ENCODE data around the gene SLIT3.

SLIT3 gene

DNA sequence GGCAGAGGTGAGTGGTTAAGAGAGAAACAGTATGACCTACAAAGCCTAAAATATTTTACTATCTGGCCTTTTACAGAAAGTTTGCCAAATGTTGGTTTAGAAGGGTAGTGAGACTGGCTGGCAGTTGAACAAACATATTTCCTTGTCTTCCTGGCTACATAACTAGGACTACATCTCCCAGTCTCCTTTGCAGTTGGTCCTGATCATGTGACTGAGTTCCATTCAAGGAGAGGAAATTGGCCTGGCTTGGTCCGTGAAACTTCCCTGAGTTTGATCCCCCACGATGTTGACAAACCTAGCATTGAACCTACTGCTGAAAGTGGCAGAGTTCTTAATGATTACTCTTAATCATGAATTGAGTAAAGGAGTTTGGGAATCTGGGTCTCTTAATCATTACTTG is 280.8 kb downstream of the SLIT3 start:
- no peak for DNase-seq

DNA sequence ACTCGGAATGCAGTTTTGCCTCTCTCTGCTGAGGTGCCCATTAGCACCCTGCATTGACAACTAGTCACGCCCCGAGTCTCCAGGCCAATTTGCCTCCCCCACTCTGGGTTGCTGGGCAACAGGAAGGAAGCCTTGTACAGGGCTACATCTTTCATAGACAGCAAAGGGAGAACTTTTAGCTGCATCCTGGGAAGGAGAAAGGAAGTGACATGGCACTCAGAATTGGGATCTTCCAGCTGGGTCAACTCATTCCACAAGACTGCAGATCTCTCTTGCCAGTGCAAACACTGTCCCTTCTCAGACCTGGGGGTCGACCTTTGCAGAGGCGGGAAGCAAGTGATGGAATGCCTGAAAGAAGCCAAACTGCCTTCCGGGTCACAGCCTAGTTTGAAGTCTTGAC is 282.0 kb downstream of the SLIT3 start:
- no peak for DNase-seq

DNA sequence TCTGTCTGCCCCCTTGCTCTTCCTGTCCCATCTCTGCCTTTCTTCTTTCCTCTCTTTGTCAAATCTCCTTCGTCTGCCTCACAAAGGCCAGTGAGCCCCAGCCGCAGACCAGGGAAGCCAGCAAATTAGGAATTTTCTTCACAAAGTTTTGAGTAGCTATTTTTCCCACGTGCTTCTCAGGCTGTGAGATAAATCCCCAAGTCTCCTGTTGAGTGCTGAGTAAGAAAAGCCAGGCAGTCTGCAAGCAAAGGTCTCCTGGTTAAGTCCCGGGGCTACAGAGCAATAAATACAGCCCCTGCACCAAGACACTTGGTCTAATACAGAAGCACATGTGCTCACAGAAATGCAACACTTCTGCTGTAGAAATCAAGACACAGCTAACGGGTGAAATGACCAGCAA is 284.9 kb downstream of the SLIT3 start:
- no peak for DNase-seq

DNA sequence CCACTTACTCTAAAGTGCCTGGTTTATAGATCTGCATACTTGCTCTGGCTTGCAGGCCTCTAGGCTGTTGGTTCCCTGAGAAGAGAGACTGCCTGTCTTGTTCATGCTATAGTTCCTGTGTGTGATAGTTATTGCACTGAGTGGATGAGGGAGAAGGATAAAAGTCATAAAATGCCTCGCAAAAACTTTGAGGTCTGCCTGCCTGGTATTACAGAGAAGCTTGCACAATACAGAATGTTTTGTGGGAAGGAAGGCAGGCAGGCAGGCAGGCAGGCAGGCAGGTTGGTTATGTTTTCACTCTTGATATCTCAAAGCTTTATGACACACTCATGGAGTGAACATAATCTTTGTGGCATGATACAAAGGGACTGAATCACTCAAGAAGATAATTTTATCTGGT is 287.1 kb downstream of the SLIT3 start:
- DNase-seq = no peak

DNA sequence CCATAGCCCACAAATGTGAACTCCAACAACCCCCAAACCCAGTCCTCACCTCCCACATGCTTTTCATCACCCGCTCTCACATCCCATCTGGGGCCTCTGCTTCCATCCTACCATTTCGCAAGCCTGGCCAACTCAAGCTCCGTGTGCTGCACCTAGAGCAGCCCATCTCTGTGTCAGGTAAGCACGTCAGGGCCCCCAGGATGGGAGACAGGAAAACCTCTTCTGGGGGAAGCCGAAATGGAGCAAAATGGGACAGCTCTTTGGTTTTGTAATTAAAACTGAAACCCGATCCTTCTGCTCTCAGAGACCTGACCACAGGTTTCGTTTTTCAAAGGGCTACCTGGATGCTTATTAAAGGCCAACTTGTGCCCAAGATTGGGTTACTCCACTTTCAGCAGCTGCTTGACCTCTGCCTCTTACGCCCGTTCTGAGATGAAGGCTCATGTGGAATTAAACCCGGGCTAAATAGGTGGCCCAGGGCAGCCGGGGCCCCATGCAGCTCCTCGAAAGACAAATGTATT is 287.7 kb downstream of the SLIT3 start:
- DNase-seq = peak; percentile 6

DNA sequence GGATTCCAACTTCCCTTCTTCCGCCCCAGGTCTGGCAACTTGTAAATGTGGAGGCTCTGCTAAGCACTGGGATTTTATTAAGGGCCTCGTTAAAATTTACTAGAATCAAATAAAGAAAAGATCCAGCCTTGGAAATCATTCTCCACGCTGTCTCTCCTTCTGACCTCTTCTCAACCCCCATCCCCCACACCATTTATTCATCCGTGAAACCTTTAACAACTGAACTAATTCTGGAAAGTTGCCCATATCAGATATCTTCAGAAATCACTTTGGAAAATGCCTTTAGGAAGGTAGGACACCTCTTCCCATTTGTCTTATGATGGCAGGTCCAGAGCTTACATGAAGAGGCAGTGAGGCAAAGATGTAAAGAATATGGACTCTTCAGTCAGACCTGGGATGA is 288.5 kb downstream of the SLIT3 start:
- DNase-seq = no peak

DNA sequence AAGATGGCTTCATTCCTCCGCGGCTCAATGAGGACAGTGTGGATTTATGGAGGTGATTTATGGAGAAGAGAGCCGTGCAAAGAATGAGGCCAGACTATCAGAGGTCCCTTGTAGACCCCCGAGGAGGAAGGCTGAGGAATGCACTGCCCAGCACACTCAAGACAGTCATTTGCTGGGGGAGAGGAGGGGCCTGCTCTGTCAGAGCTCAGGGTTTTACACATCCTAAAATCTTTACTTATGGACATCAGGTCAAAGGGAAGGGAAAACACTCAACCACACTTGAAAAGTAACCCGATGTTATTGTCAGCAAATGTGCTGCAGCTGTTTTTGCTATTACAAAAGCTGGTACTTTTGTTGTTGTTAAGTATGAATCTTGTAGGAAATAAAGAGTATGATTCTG is 289.5 kb downstream of the SLIT3 start:
- DNase-seq = no peak

DNA sequence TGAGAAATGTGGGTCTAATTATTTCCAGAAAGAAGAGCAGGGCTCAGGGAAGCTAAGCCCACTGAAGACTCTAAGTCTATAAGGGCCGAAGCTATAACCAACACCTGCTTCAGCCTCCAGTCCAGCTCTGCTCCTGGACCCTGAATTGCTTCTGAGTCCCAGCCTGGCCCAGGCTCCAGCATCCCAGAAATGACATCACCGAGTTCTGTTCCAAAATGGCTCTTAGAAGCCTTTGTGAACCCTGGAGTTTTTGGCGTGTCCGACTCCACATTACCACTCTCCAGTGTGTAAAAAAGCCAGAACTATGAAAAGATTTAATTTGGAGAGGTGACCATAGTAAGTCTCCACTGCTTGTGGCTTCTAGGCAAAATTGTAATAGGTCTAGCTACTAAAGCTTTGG is 289.9 kb downstream of the SLIT3 start:
- DNase-seq = no peak

DNA sequence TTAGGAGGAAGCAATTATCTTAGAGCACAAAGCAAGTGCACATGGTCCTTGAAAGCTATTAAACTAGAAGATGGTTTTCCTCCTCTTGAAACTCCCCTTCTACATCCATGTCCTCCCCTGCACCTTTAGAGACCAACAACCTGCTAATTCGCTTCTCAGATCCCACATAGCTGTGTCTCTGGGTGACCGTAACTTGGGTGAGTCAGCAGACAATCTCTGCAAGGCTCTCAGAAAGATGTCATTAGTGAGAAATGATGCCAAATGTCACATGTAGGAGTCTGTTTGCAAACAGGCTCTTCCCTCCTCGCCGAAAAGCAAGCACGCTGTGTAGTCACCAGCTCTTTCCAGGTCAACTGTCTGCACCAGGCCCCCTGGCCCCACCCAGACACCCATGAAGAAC is 291.8 kb downstream of the SLIT3 start:
- DNase-seq = no peak

DNA sequence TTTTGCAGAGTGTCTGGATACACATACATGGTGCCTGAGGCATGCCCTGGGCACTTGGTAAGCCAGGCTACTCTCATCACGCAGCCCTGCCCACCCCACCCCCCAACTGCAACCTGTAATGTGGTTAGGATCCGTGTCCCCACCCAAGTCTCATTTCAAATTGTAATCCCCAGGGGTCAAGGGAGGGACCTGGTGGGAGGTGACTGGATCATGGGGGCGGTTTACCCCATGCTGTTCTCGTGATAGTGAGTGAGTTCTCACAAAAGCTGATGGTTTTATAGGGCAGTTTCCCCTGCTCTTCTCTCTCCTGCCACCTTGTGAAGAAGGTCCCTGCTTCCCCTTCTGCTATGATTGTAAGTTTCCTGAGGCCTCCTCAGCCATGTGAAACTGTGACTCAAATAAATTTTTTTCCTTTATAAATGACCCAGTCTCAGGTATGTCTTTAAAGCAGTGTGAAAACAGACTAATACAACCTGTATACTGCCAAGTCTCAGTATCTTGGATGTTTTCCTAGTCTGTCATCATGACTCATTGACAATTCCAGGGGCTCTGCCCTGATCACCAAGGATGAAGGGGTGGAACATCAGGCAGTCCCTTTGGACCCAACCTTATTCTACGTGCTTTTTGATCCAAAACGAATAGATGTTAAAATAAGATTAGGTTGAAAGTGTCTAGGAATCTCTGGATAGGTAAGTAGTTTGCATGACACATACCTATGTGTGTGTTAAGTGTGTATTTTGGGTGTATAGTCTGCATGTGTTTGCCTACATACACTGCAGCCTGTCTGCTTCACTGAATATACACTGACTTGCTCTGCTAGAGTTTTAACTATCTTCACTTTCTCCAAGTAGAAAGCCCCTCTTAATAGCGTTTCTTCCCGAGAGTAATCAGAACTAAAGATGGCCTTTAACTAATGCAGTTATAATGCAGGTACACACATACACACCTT is 293.8 kb downstream of the SLIT3 start:
- no peak for DNase-seq

DNA sequence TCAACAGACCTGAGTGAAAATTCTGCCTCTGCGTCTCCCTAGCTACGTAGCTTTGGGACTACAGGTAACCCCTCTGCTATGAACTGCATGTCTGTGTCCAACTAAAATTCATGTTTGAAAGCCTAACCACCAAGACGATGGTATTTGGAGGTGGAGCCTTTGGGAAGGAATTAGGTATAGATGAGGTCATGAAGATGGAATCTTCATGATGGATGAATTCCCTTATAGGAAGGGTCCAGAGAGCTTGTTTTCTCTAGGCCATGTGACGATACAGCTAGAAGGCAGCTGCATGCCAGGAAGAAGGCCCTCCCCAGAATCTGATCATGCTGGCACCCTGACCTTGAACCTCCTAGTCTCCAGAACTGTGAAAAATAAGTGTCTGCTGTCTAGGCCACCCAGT is 296.4 kb downstream of the SLIT3 start:
- DNase-seq = no peak

DNA sequence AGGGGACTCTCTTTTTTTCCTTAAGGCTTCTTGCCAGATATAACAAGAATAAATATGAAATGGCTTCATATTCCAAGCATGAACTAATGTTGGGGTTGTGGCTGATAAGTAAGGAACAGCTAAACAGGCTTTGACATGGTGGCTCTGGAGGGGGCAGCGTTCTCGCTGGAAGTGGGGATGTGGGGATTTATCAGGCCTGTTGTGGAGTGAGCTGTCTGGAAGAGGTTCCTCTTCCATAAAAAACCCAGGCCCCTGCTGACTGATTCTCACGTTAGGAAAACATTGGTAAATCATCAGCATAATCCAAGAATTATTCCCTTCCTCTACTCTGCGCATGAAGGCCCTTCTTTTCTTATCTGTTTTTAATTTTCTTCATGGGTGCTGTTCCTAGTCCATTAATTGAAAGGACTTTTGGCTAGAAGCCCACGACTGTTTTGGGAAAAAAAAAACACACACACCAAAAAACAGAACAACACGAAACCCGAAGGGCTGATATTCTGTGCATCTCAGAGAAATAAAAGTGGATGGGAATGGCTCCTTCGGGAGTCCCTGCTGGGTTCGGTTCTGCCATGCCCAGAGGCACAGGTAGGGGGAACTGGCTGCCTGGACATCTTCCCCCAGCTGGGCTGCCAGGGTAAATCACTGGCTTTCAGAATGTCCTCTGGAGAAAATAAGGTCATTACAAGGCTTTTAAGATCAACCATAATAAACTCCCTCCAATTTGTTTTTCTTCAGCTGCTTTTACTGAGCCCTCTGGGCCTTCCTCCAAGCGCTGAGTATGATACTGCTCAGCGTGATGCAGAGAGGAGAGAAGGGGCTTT is 297.0 kb downstream of the SLIT3 start:
- DNase-seq = no peak

DNA sequence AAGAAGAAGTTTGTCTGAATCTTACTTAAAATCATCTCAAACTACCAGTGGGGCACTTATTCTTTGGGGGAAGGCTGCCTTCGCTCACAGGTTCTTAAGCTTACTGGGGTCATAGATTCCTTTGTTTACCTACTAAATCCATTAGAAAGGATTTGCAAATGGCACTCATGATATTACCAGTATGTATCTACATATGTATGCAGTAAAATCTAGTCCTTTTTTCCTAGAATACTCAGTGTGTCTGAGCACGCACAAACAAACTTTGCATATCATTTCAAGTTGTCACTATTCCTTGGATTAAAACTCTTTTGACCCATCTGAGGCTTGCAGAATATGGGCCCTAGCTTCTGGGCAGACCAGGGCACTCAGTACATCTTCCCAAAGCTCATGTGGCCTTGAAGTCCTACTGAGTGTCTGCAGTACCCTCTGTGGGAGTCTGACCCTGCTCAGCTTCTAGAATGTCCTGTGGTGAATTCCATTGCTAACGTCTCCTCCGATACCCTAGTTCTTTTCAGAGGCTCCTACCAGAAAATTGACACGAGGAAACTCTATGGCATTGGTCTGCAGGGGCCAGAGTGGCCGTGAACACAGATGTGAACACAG is 297.9 kb downstream of the SLIT3 start:
- no peak for DNase-seq

DNA sequence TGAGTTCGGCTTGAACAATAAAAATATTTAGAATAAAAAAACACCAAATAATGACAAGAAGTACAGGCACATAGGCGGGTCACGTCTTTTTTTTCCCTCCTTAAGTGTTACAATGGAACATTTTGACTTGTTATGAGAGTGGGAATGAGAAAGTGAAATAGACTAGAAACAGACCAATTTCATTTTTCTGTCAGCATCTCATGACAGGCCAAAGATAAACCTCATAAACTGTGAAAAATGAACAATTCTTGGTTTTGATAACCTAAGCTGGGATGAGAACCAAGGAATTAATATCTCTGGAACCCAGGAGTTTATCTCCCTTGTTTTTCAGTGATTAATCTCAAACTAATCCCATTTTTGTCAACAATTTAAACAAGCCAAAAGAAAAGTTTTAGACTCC is 299.5 kb downstream of the SLIT3 start:
- DNase-seq = no peak

DNA sequence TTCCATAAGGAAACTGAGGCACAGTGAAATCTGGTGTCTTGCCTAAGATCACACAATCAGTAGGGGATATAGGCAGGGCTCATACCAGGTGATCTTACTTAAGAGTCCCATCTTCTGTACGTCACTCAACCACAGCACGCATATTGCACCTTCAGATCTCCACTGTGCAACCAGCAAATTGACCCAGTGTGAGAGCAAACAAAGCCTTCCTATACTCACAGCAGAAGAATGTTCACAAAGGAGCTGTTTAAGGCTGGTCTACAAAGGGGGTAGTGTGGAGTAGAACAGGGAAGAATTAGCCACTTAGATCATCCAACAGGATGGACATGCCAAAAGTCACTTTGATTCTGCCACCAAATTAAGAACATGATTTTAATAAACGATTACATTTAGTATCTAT is 305.9 kb downstream of the SLIT3 start:
- no peak for DNase-seq

DNA sequence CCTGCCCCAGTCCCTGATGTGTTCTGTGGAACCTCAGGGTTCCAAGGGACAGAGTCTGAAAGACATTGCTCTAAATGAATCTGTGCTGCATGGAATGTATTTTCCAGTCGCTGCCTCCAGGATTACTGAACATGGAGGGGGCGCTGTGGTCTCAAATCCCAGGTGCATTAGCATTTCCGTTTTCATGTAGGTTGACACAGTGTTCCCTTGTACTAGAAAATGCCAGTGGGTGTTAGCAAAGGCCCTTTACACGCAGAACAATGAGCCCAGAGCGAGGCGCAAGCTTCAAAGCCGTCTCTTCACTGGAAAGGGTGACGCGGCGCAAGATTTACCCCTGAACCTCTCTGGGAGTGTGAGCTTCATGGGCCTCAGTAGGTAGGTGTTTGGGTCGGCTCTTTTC is 308.3 kb downstream of the SLIT3 start:
- no peak for DNase-seq

DNA sequence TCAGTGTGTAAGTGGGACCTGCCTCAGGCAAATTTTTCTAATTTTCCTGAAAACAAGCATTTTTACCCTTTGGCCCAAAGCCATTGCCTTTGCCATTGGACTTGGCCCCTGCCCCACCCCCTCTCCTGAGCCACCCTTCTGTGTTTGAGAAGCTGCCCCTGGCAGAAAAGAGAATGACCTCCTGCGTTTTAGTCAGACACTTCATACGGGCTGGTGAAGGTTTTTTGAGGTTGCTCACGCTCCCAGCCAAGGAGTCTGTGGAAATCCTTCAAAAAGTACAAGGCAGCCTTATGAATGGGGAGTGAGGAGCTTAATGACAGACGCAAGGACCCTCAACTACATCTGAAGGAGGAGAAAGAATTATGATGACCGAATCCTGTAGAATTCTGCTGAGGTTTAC is 308.9 kb downstream of the SLIT3 start:
- DNase-seq = no peak

DNA sequence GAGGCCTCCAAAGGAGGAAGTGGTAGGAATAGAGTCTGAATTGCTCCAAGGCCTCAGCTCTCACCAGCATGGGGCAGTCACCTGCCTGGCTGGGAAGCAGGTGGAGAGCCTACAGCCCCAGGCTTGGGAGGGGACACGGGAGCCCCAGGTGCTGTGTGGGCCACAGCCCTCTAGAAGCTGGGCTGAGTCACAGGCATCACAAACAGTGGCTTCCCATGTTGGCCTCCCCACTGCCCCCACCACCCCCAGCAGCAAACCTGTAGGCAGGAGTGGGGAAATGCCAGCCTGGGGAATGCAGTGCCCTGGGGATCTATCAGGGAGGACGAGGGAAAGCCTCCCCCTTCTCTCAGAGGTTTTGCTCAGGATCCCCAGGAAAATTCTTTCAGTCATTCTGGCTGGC is 309.6 kb downstream of the SLIT3 start:
- DNase-seq = no peak

DNA sequence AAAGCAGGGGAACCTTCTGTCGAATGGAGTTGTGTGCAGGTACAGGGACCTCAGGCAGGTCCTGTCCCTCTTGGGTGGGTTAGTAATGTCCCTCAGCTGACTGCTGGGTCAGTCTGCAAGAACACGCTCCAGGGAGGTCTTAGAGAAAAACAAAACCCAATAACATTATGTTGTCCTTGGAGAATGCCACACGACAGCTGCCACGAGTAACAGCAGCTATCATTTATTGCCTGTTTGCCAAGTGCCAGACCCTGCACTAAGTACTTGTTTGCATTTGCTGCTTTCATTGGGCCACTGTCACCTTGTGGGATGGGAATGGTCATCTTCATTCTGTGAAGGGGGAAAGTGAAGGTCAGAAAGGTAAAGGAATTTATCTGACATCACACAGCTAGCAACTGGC is 310.3 kb downstream of the SLIT3 start:
- DNase-seq = no peak

DNA sequence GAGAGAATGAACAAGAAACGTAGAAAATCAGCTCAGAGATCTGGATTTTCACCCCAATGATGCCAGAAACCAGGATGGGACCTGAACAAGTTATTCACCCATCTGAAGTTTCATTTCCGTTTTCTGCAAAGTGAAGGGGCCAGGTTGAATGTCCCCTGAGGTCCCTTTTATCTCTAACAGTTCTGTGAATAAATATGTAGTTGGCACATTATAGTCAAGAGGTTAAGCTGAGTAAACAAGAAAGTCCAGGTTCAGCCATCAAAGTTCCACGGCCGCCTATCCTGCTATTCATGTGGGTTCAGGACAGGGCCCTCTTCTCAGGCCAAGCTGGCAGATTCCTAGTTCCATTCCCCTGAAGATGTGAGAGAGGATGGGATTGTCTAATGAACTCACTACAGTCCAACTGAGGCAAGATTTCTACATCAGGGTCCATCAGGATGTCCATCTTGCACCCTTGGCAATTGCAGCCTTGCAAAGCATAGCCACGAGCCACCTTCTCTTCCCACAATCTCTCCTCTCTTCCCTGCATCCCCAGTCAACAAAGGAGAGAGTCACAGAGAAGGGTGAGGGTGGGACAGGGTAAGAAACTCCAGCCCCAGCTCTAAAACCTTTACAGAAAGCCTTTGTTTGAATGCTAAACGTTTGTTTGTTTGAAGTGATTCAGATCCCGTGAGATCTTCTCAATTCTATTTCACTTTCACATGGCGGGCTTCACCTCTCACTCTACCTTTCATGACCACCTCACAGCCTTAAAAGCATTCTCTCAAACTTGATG is 311.0 kb downstream of the SLIT3 start:
- no peak for DNase-seq

DNA sequence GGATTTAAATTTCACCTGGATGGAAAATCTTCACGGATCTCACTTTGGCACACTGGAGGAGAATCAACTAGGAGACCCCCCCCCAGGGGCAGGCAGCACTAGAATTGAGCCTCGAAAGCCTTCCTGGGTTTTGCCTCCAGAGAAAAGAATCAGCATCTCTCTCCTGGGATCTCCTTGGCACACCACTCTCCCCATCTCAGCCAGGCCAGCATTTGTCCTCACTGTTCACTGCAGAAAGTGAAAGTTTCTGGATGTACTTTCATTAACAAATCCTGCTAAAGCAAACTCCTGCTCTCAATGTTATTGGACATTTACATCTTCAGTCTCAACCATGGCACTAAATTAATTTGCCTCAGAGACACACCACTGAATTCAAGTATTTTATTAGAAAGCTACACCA is 312.2 kb downstream of the SLIT3 start:
- no peak for DNase-seq

DNA sequence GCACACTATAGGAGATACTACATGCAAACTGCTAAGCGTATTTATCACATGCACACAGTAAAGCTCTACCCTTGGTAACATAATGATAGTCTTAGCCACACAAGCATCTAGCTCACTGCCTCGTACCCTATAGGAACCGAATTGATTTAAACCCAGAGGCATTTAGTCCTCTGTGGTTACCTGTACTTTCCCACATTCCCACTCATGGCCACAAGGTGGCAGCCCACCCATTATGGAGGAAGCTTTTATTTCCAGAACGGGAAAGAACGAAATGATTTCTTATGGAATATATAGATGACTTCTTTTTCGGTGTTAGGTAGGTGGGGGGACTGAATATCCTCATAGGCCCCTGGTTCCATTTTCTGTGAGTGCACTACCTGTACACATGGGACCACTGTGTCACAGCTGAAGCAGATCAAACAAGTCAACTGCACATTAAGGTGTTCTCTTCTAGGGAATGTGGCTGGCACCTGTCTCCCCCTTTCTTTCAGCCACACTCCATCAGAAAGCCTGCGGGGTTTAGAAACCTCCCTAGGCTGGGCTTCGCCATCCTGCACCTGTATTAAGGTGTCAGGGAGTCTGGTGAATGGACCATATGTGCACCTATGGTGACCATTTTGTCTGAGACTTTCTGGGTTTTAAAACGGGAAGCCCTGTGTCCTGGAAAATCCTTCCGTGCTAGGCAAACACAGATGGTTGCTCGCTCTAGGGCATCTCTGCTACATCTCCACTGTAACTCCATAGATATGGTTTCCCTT is 313.2 kb downstream of the SLIT3 start:
- peak; percentile 54 for DNase-seq

All from RPMI8226 (cell line).